ENCODE data around the gene DNAH3.
"Not testable (repeated sequence)": the region's sequence is repeated elsewhere in the genome, so short reads cannot be mapped to it uniquely, and the experiment has no call there.

DNAH3 gene

GRCh38 chr16:21169249-21169981, 18.8 kb upstream of the DNAH3 start:
- DNase-seq (ENCODE audit: low read depth) = no peak

- no peak for DNase-seq (ENCODE audit: low read depth)
Observed at GRCh38 chr16:21167929-21168602, 17.4 kb upstream of the DNAH3 start.

- DNase-seq (ENCODE audit: low read depth) = no peak
Observed at GRCh38 chr16:21167360-21167759, 16.7 kb upstream of the DNAH3 start.

GRCh38 chr16:21166561-21166961, 15.9 kb upstream of the DNAH3 start:
- no peak for DNase-seq (ENCODE audit: low read depth)

GRCh38 chr16:21164521-21165168, 14.0 kb upstream of the DNAH3 start:
- DNase-seq (ENCODE audit: low read depth) = no peak

- no peak for DNase-seq (ENCODE audit: low read depth)
Observed at GRCh38 chr16:21163576-21163975, 12.9 kb upstream of the DNAH3 start.

DNA sequence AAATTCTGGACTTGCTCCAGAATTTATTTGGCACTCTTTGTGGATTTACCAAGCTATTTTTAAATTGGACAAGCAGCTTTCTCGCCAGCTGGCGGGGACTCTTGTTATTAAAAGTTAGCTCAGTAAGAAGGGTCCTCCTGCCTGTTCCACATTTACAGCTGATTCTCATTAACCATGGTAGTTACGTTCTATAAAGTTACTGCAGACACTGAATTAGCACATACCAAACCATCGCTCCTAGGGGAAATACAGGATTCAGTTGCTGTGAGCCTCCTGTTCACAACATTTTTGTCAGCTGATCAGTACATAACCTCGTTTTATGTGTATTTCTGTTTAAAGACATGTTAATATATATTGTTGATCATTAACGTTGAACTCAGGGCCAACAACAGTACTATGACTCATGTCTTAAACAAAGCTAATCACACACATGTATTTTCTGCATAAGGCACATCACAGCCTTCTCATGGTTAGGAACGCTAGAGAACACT, 12.1 kb upstream of the DNAH3 start:
- no peak for DNase-seq (ENCODE audit: low read depth)

DNA sequence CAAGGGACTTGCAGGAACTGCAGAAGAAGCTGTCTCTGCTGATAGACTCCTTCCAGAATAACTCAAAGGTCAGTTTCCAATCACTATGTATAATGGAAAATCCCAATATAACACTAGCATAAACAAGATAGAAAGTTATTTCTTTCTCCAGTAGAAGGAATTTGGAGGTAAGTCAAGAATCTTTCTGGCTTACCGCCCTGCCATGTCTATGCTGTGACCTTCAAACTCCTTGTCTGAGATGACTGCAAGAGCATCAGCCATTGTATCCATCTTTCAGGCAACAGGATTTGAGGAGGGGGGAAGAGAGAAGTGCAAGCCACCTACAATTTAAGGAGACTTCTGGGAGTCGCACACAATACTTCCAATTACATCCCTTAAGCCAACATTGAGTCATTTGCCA, 10.6 kb upstream of the DNAH3 start:
- DNase-seq (ENCODE audit: low read depth) = no peak

DNA sequence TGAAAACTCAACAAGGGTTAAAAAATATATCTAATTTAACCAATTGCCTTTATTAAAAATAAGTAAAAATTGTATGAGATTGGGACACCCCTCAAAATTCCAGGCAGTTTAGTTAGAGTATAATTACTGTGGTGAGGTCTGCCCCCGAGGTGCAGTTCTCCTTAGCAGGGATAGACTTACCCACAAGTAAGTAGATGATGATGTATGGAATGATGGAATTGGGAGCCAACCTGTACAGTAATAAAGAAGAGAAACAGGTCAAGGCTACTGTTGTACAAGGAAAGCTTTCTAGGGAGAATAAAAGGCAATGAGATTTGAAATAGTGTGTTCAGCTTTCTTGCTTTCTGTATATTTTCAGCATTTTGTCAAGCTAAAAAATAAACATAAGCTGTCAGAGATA, 9.6 kb upstream of the DNAH3 start:
- no peak for DNase-seq (ENCODE audit: low read depth)

- no peak for DNase-seq (ENCODE audit: low read depth)
Observed at GRCh38 chr16:21159281-21159951, 8.8 kb upstream of the DNAH3 start.

- peak; percentile 68 for DNase-seq (ENCODE audit: low read depth)
Observed at GRCh38 chr16:21158208-21159110, 7.8 kb upstream of the DNAH3 start, which contains the start of gene LDAF1. Gene LDAF1 (plus strand): TSS chr16:21158674. CDS start chr16:21161183, 2,509 bp downstream.

- no peak for DNase-seq (ENCODE audit: low read depth)
Observed at GRCh38 chr16:21157632-21158031, 7.0 kb upstream of the DNAH3 start.

DNA sequence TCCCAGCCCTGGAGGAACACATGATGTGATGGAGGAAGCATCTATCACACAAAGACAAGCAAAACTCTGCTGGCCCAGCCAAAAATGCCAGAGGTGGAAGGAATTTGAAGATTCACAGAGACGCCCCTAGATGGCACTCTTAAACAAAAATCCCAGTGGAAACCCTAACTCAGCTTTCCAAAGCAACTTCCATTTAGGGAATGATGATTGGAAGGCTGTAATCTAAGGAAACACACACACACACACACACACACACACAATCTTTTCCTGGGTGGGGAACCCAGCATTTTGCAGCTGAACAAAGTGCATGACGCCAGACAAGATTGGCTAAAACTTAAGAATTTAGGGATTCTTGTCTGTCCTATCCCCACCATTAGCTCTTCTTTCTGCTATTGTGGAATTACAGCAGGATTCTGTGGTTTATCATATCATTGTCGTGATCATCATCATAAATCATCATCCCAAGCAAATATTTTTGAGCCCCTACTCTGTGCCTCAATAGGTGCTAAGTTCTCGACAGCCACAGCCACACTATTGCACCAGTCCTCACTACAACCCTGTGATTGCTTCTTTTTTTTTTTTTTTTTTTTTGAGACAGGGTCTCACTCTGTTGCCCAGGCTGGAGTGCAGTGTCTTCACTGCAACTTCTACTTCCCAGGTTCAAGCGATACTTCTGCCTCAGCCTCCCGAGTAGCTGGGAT, 6.3 kb upstream of the DNAH3 start:
- DNase-seq (ENCODE audit: low read depth) = no peak

- DNase-seq (ENCODE audit: low read depth) = not testable (repeated sequence)
Observed at GRCh38 chr16:21156011-21156410, 5.4 kb upstream of the DNAH3 start.

DNA sequence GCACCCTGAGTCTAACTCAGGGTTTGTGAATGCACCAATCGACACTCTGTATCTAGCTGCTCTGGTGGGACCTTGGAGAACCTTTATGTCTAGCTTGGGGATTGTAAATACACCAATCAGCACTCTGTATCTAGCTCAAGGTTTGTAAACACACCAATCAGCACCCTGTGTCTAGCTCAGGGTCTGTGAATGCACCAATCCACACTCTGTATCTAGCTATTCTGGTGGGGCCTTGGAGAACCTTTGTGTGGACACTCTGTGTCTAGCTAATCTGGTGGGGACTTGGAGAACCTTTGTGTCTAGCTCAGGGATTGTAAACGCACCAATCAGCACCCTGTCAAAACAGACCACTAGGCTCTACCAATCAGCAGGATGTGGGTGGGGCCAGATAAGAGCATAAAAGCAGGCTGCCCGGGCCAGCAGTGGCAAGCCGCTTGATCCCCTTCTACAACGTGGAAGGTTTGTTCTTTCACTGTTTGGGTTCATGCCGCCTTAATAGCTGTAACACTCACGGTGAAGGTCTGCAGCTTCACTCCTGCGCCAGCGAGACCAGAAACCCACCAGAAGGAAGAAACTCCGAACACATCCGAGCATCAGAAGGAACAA, 2.6 kb upstream of the DNAH3 start:
- not testable (repeated sequence) for DNase-seq (ENCODE audit: low read depth)

DNA sequence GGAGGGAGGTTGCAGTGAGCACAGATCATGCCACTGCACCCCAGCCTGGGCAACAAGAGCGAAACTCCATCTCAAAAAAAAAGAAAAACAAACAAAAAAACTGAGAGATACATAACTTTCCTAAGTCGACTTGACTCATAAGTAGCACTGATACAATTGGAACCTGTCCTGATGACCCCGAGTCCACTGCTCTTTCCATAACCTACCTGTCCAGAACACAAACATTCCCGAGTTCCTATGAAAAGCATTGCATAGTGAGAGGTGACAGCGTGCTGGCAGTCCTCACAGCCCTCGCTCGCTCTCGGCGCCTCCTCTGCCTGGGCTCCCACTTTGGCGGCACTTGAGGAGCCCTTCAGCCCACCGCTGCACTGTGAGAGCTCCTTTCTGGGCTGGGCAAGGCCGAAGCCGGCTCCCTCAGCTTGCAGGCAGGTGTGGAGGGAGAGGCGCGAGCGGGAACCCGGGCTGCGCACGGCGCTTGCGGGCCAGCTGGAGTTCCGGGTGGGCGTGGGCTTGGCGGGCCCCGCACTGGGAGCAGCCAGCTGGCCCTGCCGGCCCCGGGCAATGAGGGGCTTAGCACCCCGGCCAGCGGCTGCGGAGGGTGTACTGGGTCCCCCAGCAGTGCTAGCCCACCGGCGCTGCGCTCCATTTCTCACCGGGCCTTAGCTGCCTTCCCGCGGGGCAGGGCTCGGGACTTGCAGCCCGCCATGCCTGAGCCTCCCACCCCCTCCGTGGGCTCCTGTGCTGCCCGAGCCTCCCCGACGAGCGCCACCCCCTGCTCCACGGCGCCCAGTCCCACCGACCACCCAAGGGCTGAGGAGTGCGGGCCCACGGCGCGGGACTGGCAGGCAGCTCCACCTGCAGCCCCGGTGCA, 1.7 kb upstream of the DNAH3 start:
- not testable (repeated sequence) for DNase-seq (ENCODE audit: low read depth)

GRCh38 chr16:21145738-21146137, 4.9 kb downstream of the DNAH3 start:
- DNase-seq (ENCODE audit: low read depth) = no peak

- no peak for DNase-seq (ENCODE audit: low read depth)
Observed at GRCh38 chr16:21134053-21134452, 16.6 kb downstream of the DNAH3 start.

GRCh38 chr16:21130811-21131210, 19.8 kb downstream of the DNAH3 start:
- no peak for DNase-seq (ENCODE audit: low read depth)

Data from T follicular helper cell (primary cell).